GM13977 (cell line): ENCODE results near the gene SPPL3.
"Not testable (repeated sequence)": the region's sequence is repeated elsewhere in the genome, so short reads cannot be mapped to it uniquely, and the experiment has no call there.

ENCODE experiments used
- DNase-seq: peaks from one replicate; pipeline ENCODE4 v3.0.0; 2012; ENCODE audit warnings: low spot score
- in situ Hi-C: fragments of 300-500 bp; cut with MboI; formaldehyde crosslinking; loops from one replicate; pipeline ENCODE4 v1.12.0; 2022; ENCODE audit warnings: low sequenced_read_pairs, low pct_unique_long_range_greater_than_20kb, mixed read lengths, inconsistent platforms; ENCODE audit not compliant: unreplicated experiment
- TF ChIP-seq, protein P1 (sequence below): IDR thresholded peaks from 2 replicates; pipeline ENCODE4 v1.5.1; 2012; ENCODE audit warnings: mild to moderate bottlenecking, control low read depth; ENCODE audit not compliant: insufficient read depth; ENCODE audit errors: extremely low read depth, missing control alignments

SPPL3 gene

GRCh38 chr12:120798696-120799095 lies 105.5 kb downstream of the SPPL3 start:
- in situ Hi-C loops = no loop called here
- TF ChIP-seq, protein P1, sequence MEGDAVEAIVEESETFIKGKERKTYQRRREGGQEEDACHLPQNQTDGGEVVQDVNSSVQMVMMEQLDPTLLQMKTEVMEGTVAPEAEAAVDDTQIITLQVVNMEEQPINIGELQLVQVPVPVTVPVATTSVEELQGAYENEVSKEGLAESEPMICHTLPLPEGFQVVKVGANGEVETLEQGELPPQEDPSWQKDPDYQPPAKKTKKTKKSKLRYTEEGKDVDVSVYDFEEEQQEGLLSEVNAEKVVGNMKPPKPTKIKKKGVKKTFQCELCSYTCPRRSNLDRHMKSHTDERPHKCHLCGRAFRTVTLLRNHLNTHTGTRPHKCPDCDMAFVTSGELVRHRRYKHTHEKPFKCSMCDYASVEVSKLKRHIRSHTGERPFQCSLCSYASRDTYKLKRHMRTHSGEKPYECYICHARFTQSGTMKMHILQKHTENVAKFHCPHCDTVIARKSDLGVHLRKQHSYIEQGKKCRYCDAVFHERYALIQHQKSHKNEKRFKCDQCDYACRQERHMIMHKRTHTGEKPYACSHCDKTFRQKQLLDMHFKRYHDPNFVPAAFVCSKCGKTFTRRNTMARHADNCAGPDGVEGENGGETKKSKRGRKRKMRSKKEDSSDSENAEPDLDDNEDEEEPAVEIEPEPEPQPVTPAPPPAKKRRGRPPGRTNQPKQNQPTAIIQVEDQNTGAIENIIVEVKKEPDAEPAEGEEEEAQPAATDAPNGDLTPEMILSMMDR = no peak
- no peak for DNase-seq

DNA sequence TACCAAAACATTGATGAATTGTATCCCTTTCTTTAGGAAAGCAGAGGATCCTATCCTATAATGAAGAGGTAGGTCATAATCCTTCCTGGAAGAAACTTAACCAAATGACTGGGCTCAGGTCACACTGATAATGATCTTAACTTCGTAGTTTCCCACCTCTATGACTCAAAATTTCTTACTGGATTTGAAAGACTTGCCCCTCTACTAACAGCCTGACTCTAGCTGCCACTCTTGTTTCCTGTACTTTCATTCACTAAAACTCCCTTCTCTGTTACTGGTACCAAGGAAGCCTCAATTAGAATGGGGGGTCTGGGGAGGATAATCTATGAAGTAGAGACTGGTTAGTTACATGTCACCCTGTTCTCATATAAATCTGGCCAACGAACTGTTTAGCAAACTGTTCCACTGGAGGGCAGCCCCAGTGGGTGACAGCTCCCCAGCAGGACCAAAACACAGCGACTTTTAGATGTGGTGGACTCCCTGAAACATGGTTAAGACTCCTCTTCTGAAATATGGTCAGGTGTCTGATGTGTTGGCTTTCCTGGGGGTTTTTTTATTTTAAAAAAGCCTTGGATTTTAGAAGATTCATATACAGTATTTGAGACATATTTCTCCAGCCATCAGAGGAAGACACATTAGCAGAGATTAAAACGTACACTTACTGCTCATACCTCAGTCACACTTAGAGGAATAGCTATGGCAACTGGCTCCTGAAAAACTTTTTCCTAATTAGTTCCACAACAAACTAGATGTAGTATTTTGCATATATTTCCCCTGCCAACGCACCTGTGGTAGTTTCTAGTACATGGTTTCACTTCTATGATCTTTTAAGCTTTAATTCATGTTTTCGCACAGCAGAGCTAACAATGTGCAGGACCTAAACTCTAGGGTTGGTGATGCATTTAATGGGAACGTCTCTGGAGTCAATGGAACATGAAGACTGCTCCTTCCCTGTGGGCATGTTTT lies 106.2 kb downstream of the SPPL3 start:
- DNase-seq = no peak
- TF ChIP-seq, protein P1 = peak; percentile 30
- in situ Hi-C loops = no loop called here

GRCh38 chr12:120795441-120796178 lies 108.5 kb downstream of the SPPL3 start:
- TF ChIP-seq, protein P1 = no peak
- no peak for DNase-seq
- in situ Hi-C loops = no loop called here

- TF ChIP-seq, protein P1 = no peak
- DNase-seq = no peak
- in situ Hi-C loops = no loop called here
Measured at GRCh38 chr12:120793357-120793756, 110.8 kb downstream of the SPPL3 start.

DNA sequence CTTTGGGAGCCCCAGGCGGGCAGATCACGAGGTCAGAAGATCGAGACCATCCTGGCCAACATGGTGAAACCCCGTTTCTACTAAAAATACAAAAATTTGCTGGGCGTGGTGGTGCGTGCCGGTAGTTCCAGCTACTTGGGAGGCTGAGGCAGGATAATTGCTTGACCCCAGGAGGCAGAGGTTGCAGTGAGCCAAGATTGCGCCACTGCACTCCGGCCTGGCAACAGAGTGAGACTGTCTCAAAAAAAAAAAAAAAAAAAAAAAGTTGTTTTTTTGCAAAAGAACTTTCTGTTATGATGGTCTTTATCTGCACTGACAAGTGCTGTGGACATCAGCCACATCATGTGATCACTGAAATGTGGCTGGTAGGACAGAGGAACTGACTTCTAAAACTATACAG lies 111.7 kb downstream of the SPPL3 start:
- DNase-seq, in situ Hi-C loops: not testable (repeated sequence)

GRCh38 chr12:120791669-120792176 lies 112.4 kb downstream of the SPPL3 start:
- in situ Hi-C loops = no loop called here
- DNase-seq = no peak
- TF ChIP-seq, protein P1 = no peak
